H7 (cell line): Measurements from ENCODE around the gene ALAD. TPM values are rescaled to one million over a fixed set of nuclear protein-coding genes. Genes with fewer than 3 reads are reported as not detected.

Experiments
- DNase-seq: peaks from one replicate; pipeline ENCODE4 v3.0.0; 2012
- H3K27me3 ChIP-seq: 2 replicates; pipeline ENCODE4 v1.6.0; 2011; ENCODE audit warnings: mild to moderate bottlenecking, low read length; ENCODE audit not compliant: control insufficient read depth, insufficient read depth
- H3K36me3 ChIP-seq: replicated peaks from 2 replicates; pipeline ENCODE4 v1.5.1; 2011; ENCODE audit warnings: low read length; ENCODE audit not compliant: control insufficient read depth, insufficient read depth
- H3K4me3 ChIP-seq: 2 replicates; pipeline ENCODE4 v1.5.1; 2011; ENCODE audit warnings: low read depth, mild to moderate bottlenecking, control low read depth, low read length, moderate library complexity; ENCODE audit not compliant: insufficient read depth
- total RNA-seq: library from RNA; depleted of rRNA; stranded (reverse); fragments of >200 nt; shearing (Covaris generic); gene quantifications from 2 replicates; pipeline ENCODE4 v1.2.3, GENCODE V29; 2014

ALAD gene
- total RNA-seq, 1 experiment from 2014 or later = 11.6 TPM

- no peak for DNase-seq
- H3K4me3 ChIP-seq = no peak overlapping the region
- no peaks in the 10 kb centered on the region for H3K36me3 ChIP-seq
- H3K27me3 ChIP-seq = peaks cover 34% of the 10 kb centered on the region
Measured at GRCh38 chr9:113352006-113352405, 49.1 kb downstream of the ALAD start.

GRCh38 chr9:113350937-113351336 lies 50.1 kb downstream of the ALAD start:
- Histone ChIP-seq H3K27me3 (peaks cover 34% of the 10 kb centered on the region), H3K36me3 (no peaks in the 10 kb centered on the region), H3K4me3 (no peak overlapping the region)
- no peak for DNase-seq

- DNase-seq = peak; percentile 48
- H3K27me3 ChIP-seq = peaks cover 34% of the 10 kb centered on the region
- peak overlapping the region; percentile 66; the same call in 1 of the 2 replicates for H3K4me3 ChIP-seq
- no peaks in the 10 kb centered on the region for H3K36me3 ChIP-seq
Measured at GRCh38 chr9:113350107-113350661, 50.9 kb downstream of the ALAD start.

- peak within 1 kb of the TSS; percentile 66 for H3K4me3 ChIP-seq
- H3K27me3 ChIP-seq = peaks cover 36% of the 10 kb centered on the region
- DNase-seq = peak; percentile 95
Measured at GRCh38 chr9:113349445-113350094, 51.5 kb downstream of the ALAD start, which contains the start of gene BSPRY. Gene BSPRY, plus strand, starts transcription at chr9:113349541. Its CDS starts 39 bp downstream, at chr9:113349580.

GRCh38 chr9:113349066-113349444 lies 52.0 kb downstream of the ALAD start:
- Histone ChIP-seq H3K4me3 (peak overlapping the region; percentile 31; the same call in 1 of the 2 replicates), H3K36me3 (no peaks in the 10 kb centered on the region), H3K27me3 (peaks cover 36% of the 10 kb centered on the region)
- no peak for DNase-seq

More at GRCh38 chr9:113349445-113350094, 51.5 kb downstream of the ALAD start, which contains the start of gene BSPRY:
- H3K36me3 ChIP-seq = no peaks in the 10 kb centered on the region

GRCh38 chr9:113348437-113348836 lies 52.6 kb downstream of the ALAD start:
- Histone ChIP-seq H3K36me3 (no peaks in the 10 kb centered on the region), H3K27me3 (peaks cover 36% of the 10 kb centered on the region), H3K4me3 (no peak overlapping the region)
- no peak for DNase-seq

GRCh38 chr9:113345671-113346070 lies 55.4 kb downstream of the ALAD start:
- Histone ChIP-seq H3K27me3 (peaks cover 34% of the 10 kb centered on the region), H3K36me3 (no peaks in the 10 kb centered on the region), H3K4me3 (no peak overlapping the region)
- DNase-seq = no peak

- DNase-seq = no peak
- Histone ChIP-seq H3K36me3 (no peaks in the 10 kb centered on the region), H3K4me3 (no peak overlapping the region), H3K27me3 (peaks cover 33% of the 10 kb centered on the region)
Measured at GRCh38 chr9:113345190-113345589, 55.9 kb downstream of the ALAD start.

GRCh38 chr9:113343732-113344231 lies 57.3 kb downstream of the ALAD start:
- DNase-seq = no peak
- Histone ChIP-seq H3K27me3 (peaks cover 27% of the 10 kb centered on the region), H3K36me3 (no peaks in the 10 kb centered on the region), H3K4me3 (no peak overlapping the region)

- no peaks in the 10 kb centered on the region for H3K36me3 ChIP-seq
- H3K4me3 ChIP-seq = no peak overlapping the region
- no peak for DNase-seq
- H3K27me3 ChIP-seq = peaks cover 18% of the 10 kb centered on the region
Measured at GRCh38 chr9:113341712-113342410, 59.2 kb downstream of the ALAD start.

GRCh38 chr9:113340011-113340699 lies 60.9 kb downstream of the ALAD start, which contains the start of gene WDR31:
Gene WDR31, minus strand, starts transcription at chr9:113340275. Its CDS starts 8,253 bp downstream, at chr9:113332022.
- H3K36me3 ChIP-seq = no peaks in the 10 kb centered on the region
- peak; percentile 97 for DNase-seq
- peaks cover 18% of the 10 kb centered on the region for H3K27me3 ChIP-seq
- peak within 1 kb of the TSS; percentile 80 for H3K4me3 ChIP-seq

GRCh38 chr9:113337714-113338113 lies 63.4 kb downstream of the ALAD start:
- Histone ChIP-seq H3K36me3 (no peaks in the 10 kb centered on the region), H3K27me3 (peaks cover 16% of the 10 kb centered on the region), H3K4me3 (no peak overlapping the region)
- DNase-seq = no peak
